Upper lobe of left lung (tissue), 4 donors: ENCODE measurements around the gene UBA6.

ENCODE experiments used
- CTCF ChIP-seq, 6 experiments: fragments of 450-650 bp in 4 of 6; fragments of 200-600 bp in 2 of 6; sonication (generic) in 2 of 6; IDR thresholded peaks; one replicate each; pipeline ENCODE4 v1.5.1; 2016 to 2019; ENCODE audit warnings: antibody characterized with exemption in 6 of 6
- EP300 ChIP-seq, 4 donors: sonication (generic); formaldehyde crosslinking; IDR thresholded peaks; one replicate each; pipeline ENCODE4 v1.5.1; 2017; ENCODE audit warnings: antibody characterized with exemption in 4 of 4, control low read depth in 2 of 4
- POLR2A ChIP-seq, 4 donors: fragments of 450-650 bp; IDR thresholded peaks; one replicate each; pipeline ENCODE4 v1.5.1; 2016 to 2017; ENCODE audit warnings: antibody characterized with exemption in 4 of 4, mild to moderate bottlenecking in 2 of 4
- POLR2AphosphoS5 ChIP-seq, 2 donors: sonication (generic); formaldehyde crosslinking; IDR thresholded peaks; one replicate each; pipeline ENCODE4 v1.5.1; 2017; ENCODE audit warnings: antibody characterized with exemption in 2 of 2

GRCh38 chr4:67725981-67726380, 25.0 kb upstream of the UBA6 start:
- TF ChIP-seq CTCF (IDR thresholded peaks at IDR 0.05) (no peak), POLR2AphosphoS5 (IDR thresholded peaks at IDR 0.05) (no peak), POLR2A (IDR thresholded peaks at IDR 0.05) (no peak), EP300 (IDR thresholded peaks at IDR 0.05) (no peak)
